Measurements from ENCODE around the gene COX7B. TPM values are rescaled to one million over a fixed set of nuclear protein-coding genes. Genes with fewer than 3 reads are reported as not detected.

COX7B gene
- total and polyA plus RNA-seq, 4 donors = 127 to 784 (median 255) TPM

- Histone ChIP-seq H3K9me3 (ENCODE audit: control insufficient read depth, low read length) (no peaks in the 10 kb centered on the region), H3K4me1 (ENCODE audit: control insufficient read depth in 1 of 2, insufficient read depth in 2 of 2, low read length in 2 of 2) (peaks cover 1 to 5% of the 10 kb centered on the region in 2 donors), H3K27ac (ENCODE audit: low read depth in 1 of 2, low read length in 2 of 2) (no peak overlapping the region), H3K4me3 (ENCODE audit: low read length in 2 of 2) (no peak overlapping the region), H3K36me3 (ENCODE audit: control insufficient read depth in 1 of 2, insufficient read depth in 2 of 2, low read length in 1 of 2) (no peaks in the 10 kb centered on the region), H3K27me3 (ENCODE audit: control insufficient read depth in 1 of 2, insufficient read depth in 2 of 2, low read length in 1 of 2) (no peaks in the 10 kb centered on the region)
- DNase-seq (no peak), ATAC-seq (ENCODE audit: low FRiP score) (no peak)
- intact Hi-C loops (cut with DNase I) = no loop called here
- 2 to 14% methylated on average over 1 of the region's 1 CpG for WGBS, 2 donors
Measured at GRCh38 chrX:77953302-77953701, 54.0 kb downstream of the COX7B start.

DNA sequence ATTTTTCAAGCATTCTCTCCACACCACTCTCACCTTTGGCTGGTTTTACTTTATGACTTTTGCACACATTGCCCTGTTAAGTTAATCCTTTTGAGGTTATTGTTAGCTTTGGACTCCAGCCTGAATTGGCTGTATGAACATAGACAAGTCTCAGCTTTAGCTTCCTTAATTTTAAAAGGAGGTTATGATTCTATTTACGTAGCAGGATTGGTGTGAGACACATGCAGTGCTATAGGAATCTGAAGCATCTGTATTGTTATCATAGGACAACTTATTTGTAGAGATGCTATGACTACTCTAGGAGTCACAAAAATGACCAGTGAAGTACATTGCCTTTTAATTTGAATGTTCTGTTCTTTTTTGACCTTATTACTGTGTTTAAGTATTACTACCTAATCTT lies 54.4 kb downstream of the COX7B start:
- peaks cover 1 to 5% of the 10 kb centered on the region in 2 donors for H3K4me1 ChIP-seq (ENCODE audit: control insufficient read depth in 1 of 2, insufficient read depth in 2 of 2, low read length in 2 of 2)
- no peak for ATAC-seq (ENCODE audit: low FRiP score)
- 12 to 44% methylated on average over 1 of the region's 1 CpG for WGBS, 2 donors
- H3K4me3 ChIP-seq (ENCODE audit: low read length in 2 of 2) = no peak overlapping the region
- H3K27me3 ChIP-seq (ENCODE audit: control insufficient read depth in 1 of 2, insufficient read depth in 2 of 2, low read length in 1 of 2) = no peaks in the 10 kb centered on the region
- no peak overlapping the region for H3K27ac ChIP-seq (ENCODE audit: low read depth in 1 of 2, low read length in 2 of 2)
- no peaks in the 10 kb centered on the region for H3K36me3 ChIP-seq (ENCODE audit: control insufficient read depth in 1 of 2, insufficient read depth in 2 of 2, low read length in 1 of 2)
- intact Hi-C loops (cut with DNase I) = no loop called here
- no peak for DNase-seq
- no peaks in the 10 kb centered on the region for H3K9me3 ChIP-seq (ENCODE audit: control insufficient read depth, low read length)

Other genes with a start within 250 kb of the COX7B start
- gene ATRX, start 113.3 kb upstream of the COX7B start, total RNA-seq = 100 to 1,000 TPM; 126 to 136 TPM
- 10 to 100 TPM in 1 of 2 donors, 1 to 10 TPM in 1; 9.4 to 18.5 TPM for gene ATRX, start 113.3 kb upstream of the COX7B start, polyA plus RNA-seq
- gene MAGT1, start 4.0 kb upstream of the COX7B start, total RNA-seq = 10 to 100 TPM; 51.8 to 54.6 TPM
- 10 to 100 TPM; 15.4 to 19.7 TPM for gene MAGT1, start 4.0 kb upstream of the COX7B start, polyA plus RNA-seq
- 10 to 100 TPM; 14.9 to 18.7 TPM for gene ATP7A, start 11.2 kb downstream of the COX7B start, total RNA-seq
- gene ATP7A, start 11.2 kb downstream of the COX7B start, polyA plus RNA-seq = 1 to 10 TPM in 1 of 2 donors, under 1 TPM in 1; 0.88 to 3.0 TPM
- not detected for gene PGAM4, start 70.2 kb downstream of the COX7B start, total RNA-seq
- gene PGAM4, start 70.2 kb downstream of the COX7B start, polyA plus RNA-seq = not detected
- gene PGK1, start 204.8 kb downstream of the COX7B start, total RNA-seq = 100 to 1,000 TPM; 235 to 254 TPM
- 100 to 1,000 TPM in 1 of 2 donors, 10 to 100 TPM in 1; 94.6 to 157 TPM for gene PGK1, start 204.8 kb downstream of the COX7B start, polyA plus RNA-seq
- gene TAF9B, start 240.2 kb downstream of the COX7B start, total RNA-seq = 10 to 100 TPM; 15.9 to 19.0 TPM
- gene TAF9B, start 240.2 kb downstream of the COX7B start, polyA plus RNA-seq = 10 to 100 TPM; 11.4 to 13.9 TPM